Stimulated activated CD4-positive, alpha-beta T cell treated with anti-CD3 and anti-CD28 coated beads, Interleukin-15, amount 100 ng/mL, for 1 hour (primary cell): Measurements from ENCODE around the gene PRRX1.

Experiments
- DNase-seq, 2 donors: peaks; one replicate each; pipeline ENCODE4 v3.0.0-alpha.2; 2020; ENCODE audit warnings: low read depth in 1 of 2, low spot score in 1 of 2

Gene PRRX1

DNA sequence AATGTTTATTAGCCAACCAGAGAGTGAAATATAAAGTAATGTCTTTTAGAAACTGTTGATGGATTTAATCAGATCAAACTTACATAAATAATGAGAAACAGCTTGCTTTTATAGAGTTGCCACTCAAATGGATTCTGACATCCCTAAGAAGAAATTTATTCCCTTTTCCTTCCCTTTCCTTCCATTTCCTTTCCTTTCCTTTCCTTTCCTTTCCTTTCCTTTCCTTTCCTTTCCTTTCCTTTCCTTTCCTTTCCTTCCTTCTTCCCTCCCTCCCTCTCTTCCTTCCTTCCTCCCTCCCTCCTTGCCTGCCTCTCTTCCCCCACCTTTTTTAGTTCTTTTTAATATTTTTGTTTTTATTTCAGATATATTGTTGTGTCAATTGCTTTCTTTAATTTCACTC, 27.3 kb downstream of the PRRX1 start:
- no peak for DNase-seq

DNA sequence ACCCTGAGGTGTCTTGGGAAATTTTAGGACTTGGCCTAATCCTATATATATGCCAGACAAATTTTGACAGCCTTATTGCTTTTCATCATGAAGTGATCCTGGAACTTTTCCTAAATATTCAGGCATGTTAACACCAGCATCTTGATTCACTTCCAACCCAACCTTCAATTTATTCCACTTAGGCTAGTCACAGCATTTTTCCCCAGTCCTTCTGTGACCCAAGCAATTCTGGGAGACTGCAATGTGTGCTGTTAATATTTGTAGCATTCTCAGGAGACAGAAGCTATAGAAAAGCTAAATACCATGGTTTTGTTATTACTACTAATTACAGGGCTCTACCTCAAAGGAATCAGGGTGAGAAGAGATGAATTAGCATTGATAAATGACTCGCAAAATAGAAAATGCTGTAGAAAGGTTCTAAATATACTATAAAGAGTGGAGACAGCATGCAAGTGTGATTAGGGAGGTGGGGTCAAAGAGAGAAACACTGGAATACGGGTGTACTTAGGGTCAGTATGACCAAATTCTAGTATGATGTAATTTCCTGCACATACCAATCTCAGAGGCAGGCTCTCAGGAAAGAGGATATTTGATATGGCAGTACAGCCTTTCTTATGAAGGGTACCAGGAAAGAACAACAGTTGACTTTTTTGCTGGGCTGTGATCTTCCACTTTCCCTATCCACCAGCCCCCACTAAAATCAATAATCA, 29.1 kb downstream of the PRRX1 start:
- no peak for DNase-seq

DNA sequence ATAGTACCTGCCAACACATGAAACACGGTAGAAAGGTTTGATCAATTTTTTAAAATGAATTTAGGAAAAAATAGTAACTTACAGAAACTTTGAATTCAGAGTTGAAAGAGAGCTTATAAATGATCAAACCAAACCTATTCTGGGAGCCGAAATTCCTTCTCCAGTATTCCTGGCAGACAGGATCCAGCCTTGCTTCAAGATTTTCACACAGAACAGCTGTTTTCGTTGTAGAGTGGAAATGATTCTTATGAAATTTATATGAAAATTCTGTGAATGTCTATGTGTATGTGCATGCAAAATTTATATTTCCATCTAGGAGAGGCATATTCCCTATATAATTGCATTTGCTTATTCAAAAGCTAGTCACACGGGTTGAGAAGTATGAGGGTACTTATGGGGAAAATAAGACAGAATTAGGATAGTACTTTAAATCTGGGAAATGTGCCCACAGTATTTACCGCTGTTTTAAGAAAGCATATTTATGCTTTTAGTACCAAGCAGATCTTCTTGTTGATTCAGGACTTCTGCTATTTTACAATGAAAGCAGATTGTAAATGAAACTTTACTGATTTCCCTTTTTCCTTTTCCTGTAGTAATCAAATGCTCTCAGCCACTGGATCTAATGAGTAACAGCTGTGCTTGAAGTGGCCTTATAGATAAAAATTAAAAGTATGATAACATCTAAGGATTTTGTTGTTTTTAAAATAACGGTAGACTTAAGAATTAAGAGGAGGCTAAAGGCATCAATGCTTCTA, 30.4 kb downstream of the PRRX1 start:
- no peak for DNase-seq

DNA sequence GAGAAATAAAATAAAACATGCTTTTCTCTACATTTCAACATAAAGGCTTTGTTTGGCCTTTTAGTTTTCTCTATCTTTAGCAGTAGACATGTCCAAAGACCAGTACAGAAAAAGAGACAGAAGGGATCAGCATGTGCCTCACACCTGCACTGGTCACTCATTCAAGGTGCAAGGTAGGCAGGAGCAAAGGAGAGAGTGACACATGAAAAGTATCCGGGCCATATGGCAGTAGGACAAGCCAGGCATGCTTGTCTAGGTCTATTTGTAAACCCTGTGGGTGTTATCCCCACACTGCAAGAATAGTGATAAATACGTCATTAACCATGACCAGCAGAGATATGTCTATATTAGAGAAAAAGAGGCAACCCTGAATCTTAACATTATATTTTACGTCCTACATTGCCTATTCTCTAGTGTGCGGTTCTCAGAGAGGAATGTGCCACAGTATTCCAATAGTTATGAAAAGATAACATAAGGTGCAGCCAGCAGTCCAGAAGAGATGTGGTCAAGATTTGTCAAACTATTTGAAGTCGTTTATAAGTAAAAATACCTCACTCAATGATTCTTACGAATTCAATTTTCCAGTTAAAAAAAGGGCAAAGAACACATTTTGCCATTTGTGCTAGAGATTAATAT, 32.1 kb downstream of the PRRX1 start:
- no peak for DNase-seq

DNA sequence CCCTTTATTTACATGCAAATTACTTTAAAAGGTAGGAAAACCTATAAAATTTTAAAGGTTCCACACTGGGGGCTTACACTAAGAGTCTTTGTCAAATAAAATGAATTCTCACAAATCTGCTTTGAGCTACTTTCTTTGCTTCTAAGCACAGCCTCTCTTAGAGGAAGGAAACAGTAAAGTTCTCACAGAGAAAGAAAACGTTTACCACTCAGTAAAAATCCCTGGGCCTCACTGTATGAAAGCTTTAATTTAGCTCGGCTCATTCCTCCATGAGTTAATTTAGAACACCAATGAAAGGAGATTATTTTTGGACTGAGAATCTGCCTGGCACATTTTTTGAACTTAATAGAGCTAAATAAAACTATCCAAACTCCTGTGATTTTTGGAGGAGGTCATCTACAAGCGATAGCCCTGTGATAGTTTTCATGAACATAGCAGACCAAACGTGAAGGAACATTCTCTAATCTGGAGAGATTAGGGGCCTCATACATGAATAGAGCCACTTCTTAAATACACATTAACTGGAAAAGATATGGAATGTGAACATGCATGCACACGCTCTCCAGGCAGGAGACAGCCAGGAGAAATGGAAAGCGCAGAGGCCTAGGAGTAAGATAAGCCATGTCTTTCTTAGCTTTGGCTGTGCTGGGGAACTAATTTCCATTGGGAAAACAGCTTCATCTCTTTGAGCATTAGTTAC, 32.8 kb downstream of the PRRX1 start:
- DNase-seq = no peak

DNA sequence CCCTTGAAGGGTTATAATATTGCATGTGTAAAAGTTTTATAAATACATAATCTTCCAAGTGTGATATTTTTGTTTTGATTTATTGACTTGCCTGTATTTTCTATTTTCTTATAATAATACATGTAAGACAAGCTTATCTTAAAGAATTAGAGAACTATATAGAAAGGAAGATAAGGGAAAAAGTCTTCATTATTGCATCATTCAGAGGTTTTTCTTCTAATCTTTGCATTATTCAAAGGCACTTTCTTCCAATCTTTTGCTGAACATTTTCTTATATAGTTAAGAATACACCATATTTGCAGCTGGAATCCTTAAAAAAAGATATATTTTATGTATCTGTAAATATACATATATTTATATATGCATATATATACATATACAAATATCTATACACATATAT, 33.4 kb downstream of the PRRX1 start:
- DNase-seq = no peak

DNA sequence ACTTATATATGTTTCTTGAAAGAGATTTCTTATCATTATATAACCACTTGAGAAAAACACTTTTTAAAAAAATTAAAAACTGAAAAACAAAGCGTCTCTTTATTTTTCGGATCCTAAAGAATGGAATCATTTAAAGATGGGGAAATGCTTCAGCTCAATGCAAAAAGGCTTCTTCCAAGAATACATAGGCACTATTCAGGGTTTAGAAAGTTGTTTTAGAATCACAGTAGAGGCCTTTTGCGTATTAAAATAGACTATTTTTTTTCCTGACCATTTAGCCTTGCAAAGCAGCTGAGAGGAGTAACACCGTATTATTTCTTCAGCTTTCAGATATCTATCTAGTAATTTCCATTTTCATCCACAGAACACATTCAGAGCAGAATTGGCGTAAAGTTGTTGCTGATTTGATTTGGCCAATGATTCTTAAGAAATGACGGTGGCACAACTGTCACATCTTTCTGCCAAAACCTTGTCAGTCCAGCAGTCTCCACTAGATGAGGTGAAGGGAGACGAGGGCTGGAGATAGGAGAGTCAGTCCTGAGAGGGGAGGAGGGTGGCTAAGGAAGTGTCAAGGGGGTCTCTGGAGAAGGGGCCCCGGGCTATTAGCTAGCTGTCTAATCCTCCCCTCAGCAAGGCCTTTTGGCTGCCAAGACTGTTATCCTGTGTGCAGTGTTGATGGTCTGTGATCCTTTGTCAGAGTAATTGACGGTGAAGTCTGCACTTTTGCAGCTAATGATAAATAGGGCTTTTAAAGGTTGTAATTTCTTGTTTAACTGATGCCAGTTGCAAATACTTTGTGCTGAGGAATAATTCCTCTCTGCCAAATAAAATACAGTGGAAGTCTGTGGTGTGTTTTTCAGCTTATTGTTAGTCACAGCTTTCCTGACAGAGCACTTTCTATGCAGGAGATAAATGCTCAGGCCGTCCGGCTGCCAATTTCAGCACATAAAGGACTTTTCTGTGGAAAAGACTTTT, 34.7 kb downstream of the PRRX1 start:
- no peak for DNase-seq

DNA sequence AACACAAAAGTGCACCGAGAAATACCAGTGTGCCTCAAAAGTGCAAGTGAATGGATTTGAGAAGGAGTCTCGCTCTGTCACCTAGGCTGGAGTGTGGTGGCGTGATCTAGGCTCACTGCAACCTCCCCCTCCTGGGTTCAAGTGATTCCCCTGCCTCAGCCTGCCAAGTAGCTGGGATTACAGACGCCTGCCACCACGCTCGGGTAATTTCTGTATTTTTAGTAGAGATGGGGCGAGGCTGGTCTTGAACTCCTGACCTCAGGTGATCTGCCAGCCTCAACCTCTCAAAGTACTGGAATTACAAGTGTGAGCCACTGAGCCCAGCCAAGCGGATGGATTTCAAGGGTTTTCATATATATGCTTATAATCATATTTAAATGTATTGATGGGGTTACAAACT, 35.8 kb downstream of the PRRX1 start:
- DNase-seq = no peak

DNA sequence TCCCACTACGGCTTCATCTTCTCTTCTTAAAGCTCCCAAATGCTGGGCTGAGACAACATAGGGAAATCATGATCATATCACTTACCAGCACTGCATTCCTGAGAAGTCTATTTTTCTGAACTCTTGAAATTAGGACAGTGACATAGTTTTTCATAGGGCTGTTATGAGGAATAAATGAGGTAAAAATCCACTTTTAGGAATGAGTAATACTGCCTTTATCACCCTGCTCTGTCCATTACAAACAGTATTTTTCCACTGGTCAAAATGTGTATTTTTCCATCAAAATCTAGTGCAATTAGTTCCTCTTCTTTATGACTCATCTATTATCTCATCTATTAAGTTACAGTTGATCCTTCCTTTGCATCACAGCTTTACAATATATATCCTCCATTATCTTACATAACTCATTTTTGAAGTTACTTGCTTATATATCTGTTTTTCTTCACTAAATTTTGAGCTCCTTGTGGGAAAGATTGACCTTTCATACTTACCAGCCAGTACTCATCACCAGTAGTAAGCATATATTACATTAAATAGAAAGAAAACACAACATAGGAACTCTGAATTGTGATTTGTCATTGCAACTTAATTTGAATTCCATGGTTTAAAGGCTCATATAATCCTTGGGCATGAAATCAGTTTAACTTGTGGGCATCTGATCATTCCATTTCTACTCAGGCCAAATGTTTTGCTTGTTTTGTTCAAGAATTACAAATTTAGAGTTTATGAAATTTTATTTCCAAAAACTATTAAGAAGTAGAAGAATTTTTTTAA, 37.1 kb downstream of the PRRX1 start:
- no peak for DNase-seq

DNA sequence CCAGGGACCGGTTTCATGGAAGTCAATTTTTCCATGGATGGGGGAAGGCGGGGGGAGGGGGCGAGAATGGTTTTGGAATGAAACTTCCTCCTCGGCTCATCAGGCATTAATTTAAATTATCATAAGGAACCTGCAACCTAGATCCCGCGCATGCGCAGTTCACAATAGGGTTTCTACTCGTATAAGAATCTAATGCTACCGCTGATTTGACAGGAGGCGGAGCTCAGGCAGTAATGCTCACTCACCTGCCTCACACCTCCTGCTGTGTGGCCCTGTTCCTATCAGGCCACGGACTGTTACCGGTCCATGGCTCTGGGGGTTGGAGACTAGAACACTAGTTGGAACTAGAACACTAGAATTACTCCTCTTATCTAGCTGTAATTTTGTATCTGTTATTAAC, 38.0 kb downstream of the PRRX1 start:
- DNase-seq = no peak

DNA sequence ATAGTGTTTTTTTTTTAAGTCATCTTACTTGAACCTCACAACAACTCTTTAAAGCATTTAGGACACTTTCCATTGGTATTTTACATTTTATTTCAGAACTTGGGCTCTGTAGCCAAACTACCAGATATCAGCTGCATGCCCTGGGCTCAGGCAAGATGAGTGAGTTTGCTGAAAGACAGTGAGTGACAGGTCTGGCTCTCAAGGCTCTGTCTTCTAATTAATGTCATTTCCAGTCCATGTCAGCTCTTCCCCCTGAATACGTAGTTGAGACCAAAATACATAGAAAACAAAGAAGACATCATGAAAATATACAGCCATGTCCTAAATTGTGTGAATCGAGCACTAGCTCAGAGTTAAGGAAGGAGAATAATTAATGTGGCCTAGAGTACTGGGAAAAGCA, 39.7 kb downstream of the PRRX1 start:
- no peak for DNase-seq

DNA sequence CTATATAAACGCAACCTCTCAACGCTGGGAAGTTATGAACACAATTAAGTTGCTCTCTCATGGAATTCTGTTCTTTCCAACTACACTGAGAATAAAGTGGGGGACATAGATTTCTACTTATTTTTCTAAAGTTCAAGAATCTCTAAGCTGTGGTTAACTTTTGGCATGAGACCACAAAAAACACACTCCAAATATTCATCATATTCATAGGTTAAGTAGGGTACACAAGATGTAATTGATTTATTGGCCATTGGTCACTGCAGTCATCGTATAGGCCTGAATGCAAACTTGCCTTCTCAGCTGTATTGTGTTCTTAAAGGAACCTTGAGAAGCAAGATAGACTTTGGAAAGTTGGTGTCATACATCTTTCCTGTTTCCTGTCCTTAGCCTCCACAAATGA, 40.3 kb downstream of the PRRX1 start:
- DNase-seq = no peak

DNA sequence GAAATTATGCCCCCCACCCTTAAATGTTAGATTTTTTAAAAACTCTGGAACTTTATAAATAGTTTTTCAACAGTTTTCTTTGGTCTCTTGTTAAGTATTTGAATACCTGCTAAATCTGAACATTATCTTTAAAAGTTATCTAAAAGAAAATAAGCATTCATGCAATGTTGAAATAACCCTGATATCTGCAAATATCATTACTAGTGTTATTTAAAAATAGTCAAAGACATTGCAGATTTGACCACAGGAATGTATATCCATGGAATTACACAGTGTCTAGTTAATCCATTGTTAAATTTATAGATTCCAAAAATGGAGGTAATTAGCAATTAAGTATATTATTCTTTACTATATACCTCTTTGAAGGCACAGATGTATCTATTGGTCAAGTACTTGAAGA, 42.0 kb downstream of the PRRX1 start:
- no peak for DNase-seq

DNA sequence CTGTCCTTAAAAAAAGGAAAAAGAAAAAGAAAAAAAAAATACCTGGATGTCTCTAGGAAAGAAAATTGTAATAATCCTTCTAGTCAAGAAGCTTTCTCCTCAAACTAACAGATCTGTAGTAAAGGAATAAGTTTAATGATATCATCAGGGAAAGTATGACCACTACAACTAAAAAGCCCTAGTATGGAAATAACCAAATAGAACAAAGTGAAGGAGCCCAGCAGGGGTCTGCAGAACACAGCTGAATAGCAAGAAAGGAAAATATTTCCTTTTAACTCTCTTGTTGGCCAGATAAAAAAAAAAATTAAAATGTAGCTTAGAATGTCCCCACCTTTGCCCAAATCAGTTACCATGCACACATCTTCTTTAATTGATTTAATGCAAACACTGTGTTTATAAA, 43.2 kb downstream of the PRRX1 start:
- DNase-seq = no peak

DNA sequence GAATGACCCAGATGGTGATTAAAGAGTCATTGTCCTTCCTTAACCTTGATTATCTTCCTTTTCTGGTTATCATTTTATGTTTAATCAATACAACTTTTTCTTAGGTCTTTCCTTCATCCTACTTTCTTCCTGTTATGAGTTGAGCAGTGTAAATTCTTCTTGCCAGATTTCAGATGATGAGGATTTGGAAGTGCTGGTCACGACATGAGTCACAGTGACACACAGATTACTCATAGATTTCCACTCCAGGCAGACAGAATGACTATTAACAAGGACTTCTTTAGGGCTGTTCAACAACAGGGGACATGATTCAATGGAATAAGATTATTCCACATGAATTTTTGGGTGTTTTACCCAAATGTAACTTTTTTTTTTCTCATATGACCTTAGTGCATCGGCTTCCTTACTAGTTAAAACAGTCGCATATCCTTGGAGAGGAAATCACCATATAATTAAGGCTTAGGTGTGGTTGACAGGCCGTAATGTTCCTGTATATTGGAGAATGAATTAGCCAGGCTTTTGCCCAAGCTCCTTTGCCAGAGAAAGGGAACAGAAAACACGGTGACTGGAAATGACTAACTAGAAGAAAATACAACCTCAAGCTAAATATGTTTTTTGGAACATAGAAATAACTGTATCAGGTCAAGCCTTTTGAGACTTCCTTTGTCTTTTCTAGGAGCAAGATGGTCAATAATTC, 44.2 kb downstream of the PRRX1 start:
- DNase-seq = no peak

DNA sequence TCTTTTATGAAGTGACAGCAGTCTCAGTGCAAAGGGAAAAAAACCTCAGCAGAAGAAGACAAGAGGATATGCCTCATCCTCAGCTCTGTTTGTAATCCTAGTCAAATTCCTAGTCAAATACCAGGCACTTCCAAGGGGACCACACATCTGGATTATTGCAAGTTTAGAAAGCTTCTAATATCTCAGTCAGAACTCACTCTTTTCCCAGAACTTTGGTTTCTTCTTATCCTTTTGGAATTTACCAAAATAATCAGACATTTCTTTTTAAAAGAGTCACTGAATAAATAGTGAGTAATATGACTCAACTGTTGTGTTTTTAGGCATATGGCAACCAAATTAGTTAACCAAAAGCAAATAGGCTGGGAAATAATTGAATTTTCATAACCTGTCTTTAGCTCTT, 47.8 kb downstream of the PRRX1 start:
- no peak for DNase-seq

DNA sequence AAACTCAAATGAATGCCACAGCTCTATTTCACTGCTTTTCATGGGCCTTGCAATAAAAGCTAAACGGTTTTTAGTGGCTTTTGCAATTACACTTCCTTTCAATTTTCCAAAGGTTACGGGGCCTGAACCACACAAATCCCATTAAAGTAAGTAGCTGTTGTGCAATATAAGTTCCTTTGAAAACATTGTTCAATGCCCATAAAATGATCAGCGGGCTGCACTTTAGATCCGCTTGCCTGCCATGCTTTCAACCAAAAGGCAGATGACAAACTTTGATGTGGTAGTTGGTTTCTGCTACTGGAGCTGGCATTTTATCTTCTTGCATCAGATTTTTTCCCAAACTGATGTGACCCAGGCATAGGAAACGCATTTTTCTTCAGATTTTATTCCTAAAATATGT, 50.2 kb downstream of the PRRX1 start:
- no peak for DNase-seq

DNA sequence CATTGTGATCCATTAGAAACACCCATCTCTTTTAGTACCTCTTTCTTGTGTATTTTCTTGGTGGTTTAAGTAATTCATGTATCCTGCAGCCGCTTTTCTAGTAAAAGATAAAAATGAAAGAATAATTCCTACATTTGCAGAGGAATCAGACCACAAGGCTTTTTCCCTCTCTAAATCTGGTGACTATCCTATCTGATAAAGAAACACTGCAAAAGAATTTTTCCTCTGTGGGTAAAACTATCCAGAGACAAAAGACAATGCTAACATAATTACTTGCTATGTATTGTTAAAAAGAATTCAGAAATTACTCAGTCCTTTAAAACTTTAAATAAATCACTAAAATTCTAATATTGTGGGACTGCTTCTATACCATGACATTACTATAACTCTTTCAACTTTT, 51.0 kb downstream of the PRRX1 start:
- DNase-seq = no peak

DNA sequence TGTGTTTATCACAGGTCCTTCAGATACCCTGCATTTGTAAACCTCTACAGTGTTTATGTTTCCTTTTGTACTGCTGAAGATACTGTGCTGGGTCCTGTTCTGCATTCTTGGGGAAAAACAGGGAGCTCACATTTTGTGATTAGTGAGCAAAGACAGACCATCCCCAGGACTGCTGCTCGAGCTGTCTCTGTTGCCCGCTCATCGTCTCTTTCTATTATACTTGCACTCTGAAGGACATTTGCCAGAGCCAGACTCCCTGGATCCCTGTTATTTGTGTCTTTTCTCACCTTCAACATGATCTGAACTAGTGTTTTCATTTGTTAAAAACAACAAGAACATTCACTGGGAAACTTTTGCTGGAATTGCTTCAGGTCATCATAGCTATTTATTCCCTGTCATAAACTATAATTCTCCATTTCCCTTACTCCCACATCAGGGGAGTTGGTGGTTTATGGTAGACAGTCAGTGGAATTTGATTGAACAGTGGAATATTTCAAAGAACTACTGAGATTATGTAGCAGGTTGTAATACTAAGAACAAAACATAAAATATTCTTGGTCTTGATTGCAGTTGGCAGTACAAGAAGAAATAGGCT, 53.0 kb downstream of the PRRX1 start:
- DNase-seq = no peak
